GM18861 (cell line): ENCODE results near the gene FRS3.
A peak's percentile ranks its signal among the peaks of the same experiment; 100 is the strongest.

Experiments used
- ATAC-seq: cut with Tn5 transposase; IDR thresholded peaks from one replicate; pipeline ENCODE4 v1.9.1; 2021; ENCODE audit not compliant: unreplicated experiment

The FRS3 gene

GRCh38 chr6:41791305-41791704 is 11.6 kb upstream of the FRS3 start:
- no peak for ATAC-seq

DNA sequence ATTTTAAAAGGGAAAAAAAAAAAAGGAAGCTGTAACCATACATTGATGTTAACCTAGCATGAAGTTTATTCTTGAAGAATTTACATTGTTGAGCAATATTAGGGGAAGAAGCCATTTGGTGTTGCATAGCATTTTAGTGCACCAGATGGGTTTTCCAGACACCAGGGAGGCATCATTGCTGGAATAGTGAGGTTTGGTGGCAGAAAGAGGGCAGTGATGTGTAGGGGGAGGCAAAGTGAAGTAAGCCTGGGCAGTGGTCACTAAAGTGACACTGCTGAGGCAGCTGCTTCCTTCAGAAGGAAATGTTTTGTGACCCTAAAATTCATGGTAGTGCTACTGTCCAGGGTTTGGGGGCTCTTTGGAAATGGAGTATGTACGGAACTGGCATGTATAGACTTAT is 10.3 kb upstream of the FRS3 start:
- no peak for ATAC-seq

- no peak for ATAC-seq
Measured at GRCh38 chr6:41789390-41789724, 9.7 kb upstream of the FRS3 start.

GRCh38 chr6:41787219-41787917 is 7.7 kb upstream of the FRS3 start, which contains the start of gene TOMM6:
TOMM6 (plus strand) TSS chr6:41787694; CDS start chr6:41787698, 4 bp downstream.
- ATAC-seq, result peak; percentile 65

DNA sequence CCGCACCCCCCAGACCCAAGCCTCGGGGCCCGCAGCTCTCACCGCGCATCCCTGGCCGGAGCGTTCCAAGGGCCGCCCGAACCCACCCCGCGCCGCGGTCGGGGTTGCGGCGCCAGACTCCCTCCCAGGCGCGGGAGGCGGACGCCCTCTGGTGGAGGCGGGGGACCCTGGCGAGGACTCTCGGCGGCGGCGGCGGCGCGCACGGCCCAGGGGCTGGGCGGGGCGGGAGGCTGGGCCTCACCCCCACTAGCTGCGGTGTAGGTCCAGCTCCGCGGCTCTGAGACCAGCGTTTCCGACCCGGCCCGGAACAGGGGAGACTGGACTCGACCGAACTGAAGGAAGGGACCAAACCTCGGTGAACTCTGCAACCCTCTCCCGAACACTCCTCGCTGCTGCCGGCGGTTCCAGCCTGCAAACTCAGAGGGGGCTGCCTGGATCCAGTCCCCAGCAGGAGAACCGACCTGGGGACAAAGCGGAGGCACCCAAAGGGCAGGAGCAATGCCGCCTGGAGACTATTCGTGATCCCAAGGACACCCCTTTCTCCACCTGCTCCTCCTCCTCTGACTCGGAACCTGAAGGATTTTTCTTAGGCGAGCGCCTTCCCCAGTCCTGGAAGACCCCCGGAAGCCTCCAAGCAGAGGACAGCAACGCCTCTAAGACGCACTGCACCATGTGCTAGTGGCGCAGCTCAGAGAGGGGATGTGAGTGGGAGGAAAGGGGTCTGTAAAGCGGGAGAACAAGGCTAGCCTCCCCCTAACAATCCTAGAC is 6.9 kb upstream of the FRS3 start:
- ATAC-seq, result peak; percentile 36

DNA sequence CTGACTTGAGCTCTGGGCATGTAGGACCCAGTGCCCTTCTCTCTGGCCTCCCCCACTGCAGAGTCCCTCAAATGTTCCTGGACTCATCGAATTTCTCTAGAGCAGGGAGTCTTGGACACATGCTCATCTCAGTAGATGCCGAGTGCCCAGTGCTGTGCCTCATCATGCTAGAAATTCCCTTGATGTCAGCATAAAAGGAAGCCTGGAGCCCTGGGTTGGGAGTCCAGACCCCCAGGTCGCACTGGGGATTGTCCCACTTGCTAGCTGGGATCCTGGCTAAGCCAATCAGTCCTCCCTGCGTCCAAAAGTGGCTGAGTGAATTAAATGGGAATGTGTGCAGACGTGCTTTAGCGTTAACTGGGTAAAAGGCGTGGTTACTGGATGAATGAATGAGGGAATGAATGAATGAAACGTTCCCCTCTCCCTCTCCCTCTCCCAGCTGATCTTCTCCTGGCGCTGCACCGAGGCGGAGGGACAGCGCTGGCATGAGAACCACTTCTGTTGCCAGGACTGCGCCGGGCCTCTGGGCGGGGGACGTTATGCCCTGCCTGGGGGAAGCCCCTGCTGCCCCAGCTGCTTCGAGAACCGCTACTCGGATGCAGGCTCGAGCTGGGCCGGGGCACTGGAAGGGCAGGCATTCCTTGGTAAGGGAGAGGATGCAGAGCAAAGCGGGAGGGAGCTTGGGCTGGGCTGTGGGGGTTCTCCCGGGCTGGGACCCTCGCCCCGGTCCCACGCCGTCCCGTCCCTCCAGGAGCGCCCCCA is 6.2 kb upstream of the FRS3 start:
- no peak for ATAC-seq

DNA sequence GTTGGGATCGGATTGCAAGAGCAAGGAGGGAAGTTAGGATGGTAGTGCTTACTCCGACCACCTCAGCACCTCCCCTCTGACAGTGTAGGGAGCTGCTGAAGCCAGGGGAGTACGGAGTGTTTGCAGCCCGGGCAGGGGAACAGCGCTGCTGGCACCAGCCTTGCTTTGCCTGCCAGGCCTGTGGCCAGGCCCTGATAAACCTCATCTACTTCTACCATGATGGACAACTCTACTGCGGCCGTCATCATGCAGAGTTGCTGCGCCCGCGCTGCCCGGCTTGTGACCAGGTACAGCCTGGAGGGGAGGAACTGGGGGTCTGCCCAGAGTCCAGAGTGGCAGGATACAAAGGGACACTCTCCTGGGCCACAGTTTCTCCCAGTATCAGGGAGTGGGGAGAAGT is 5.6 kb upstream of the FRS3 start:
- ATAC-seq, result no peak

GRCh38 chr6:41784581-41785171 is 5.0 kb upstream of the FRS3 start:
- no peak for ATAC-seq

- no peak for ATAC-seq
Measured at GRCh38 chr6:41783106-41783780, 3.5 kb upstream of the FRS3 start.

DNA sequence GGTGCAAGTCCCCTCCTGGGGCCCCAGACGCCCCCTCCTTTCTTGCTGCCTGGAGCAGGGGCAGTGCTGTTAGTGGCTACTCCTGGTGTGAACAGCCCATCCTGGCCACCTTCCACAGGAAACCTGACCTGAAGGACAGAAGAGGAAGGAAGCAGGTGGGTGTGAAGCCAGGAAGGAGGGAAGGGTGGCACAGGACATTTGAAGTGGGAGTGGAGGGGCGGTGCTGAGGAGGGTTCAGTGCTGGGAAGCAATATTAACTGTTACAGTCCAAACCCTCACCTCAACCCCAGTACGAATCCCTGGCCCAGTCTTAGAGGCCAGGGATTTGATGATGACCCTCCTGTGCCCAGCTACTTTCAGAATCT is 1.6 kb upstream of the FRS3 start:
- no peak for ATAC-seq

- ATAC-seq, result no peak
Measured at GRCh38 chr6:41780551-41781365, 1.1 kb upstream of the FRS3 start, which contains the start of gene PRICKLE4. PRICKLE4 (plus strand) TSS chr6:41780782; CDS start chr6:41783474, 2,692 bp downstream.

DNA sequence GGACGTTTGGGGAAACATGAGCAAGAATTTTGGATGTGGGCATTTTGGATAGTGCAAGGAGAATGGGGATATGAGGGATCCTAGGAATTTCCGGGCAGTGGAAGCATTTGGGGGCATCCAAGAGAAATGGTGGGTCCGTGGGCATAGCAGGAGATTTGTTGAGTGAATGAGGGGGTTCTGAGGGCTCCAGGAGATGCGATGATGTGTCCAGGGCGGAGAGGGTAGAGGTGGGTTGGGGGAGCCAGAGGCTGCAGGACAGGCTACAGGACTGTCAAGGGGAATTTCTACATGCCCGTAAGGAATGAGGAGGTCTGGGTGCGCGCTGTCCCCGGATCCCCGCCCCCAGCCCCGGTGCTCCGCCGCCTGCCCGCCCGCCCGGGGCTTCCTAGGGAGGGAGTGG is 364 bp downstream of the FRS3 start:
- peak; percentile 18 for ATAC-seq

- no peak for ATAC-seq
Measured at GRCh38 chr6:41778895-41779294, 805 bp downstream of the FRS3 start.

- no peak for ATAC-seq
Measured at GRCh38 chr6:41777551-41778285, 2.0 kb downstream of the FRS3 start.

DNA sequence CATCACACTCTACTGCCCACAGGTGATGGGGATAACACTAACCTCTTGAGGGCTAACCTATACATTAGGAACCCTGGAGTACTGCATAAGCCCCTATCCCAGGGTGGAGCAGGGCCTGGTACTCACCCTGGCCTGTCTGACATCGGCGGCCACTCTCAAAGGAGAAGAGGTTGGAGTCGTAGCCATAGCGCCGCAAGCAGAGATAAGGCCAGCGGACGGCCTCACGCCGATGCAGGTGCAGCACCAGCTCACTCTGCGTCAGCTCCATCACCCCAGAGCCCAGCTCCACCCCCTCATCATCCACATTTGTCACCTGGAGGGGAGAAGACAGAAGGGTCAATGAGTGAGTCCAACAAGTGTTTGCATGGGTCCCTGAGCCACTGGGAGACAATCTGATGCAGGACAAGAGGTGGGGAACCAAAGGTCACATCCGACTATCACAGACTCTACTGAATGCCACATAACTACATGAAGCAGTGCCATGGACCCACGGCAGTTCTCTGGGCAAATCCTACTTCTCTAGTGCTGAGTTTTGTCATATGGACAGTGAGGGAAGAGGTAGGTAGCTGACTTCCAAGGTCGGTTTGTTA is 4.3 kb downstream of the FRS3 start:
- ATAC-seq, result no peak

DNA sequence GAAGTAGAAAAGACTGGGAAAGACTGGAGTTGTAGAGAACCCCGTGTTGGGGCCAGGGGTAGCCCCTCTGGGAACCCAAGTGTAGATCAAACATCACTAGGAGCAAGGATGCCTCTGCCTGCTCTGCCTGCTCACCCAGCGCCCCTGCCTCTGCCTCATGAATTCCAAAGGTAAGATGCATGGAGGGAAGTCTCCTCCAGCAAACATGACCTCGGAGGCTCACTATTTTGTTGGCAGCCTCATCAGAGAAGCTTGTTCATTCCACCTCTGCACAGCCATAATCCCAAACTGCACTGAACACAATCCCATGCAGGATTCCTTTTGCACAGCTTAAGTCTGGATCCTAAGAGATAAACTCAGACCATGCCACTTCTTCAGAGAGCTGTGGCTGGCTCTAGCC is 4.9 kb downstream of the FRS3 start:
- ATAC-seq, result no peak

DNA sequence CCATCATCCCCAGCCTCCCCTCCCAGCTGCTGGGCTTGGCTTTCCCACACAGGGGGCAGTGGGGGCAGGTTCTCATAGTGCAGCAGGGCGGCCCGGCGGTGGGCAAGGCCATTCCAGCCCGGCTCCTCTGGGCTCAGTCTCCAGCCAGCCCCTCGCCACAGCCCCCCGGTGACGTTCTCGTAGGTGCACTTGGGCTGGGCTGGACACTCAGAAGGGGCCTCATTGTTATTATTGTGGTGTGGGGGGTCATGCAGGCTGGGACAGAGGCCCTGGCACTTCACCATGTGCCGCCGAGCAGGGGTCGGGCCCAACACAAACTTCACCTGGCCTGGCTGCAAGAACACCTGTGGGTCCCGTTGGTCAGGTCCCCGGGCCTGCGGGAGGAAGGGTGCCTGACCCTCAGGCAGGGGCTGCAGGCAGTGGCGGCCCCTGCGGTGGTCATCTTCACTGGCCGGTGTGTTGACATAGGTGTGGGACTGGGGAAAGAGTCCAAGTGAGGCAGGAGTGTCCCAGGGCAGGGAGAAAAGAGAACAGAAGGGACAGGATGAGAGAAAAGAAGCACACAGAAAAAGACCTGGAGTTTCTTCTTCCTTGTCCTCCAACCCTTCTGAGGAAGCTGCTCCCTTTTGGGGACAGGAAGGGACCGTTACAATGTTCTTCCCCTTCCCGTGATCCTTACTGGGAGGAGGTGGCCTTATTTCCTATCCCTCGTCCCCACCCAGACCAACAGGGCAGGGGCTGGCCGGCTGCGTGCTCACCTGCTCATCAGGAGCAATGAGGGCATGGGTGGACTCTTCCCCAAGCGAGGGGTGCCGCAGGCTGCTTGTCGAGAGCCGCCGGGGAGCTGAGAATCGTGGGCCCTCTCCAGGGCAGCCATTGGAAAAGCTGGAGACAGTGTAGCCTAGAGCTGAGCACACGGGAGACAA is 8.4 kb downstream of the FRS3 start:
- no peak for ATAC-seq
